ENCODE measurements around the gene LAS1L. TPM values are rescaled to one million over a fixed set of nuclear protein-coding genes. Genes with fewer than 3 reads are reported as not detected.
"Not testable (repeated sequence)": the region's sequence is repeated elsewhere in the genome, so short reads cannot be mapped to it uniquely, and the experiment has no call there.

LAS1L gene
- total RNA-seq, 2 experiments from 2014 or later, result 34.9 to 37.0 TPM

- POLR2A ChIA-PET, result no interaction called here
- Mint-ChIP-seq H3K36me3 (ENCODE audit: low read depth) (peaks cover 2% of the 10 kb centered on the region), H3K9me3 (no peaks in the 10 kb centered on the region), H3K27ac (no peak overlapping the region), H3K4me1 (no peaks in the 10 kb centered on the region), H3K27me3 (no peaks in the 10 kb centered on the region), H3K4me3 (no peak overlapping the region)
- CTCF ChIA-PET, result no interaction called here
- no peak for DNase-seq
These were observed 32.0 kb downstream of the LAS1L start for GRCh38 chrX:65502618-65503017.

DNA sequence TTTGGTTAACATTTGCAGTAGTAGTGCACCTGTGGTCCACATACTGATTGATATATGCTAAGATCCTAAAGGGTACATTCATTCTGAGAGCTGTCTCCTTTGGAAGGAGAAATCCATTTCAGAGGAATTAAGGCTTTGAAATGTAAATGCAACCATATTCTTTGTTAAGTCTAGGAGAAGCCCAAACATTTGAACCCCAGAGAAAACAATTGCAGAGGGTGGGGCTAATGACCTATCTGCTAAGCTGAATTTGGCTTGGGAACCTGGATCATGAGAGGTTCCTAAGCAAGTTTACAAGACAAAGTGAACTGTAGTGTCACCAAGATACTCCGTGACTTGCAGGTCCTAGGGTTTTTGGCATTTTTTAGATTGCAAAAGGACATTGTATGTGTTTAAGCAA is 41.2 kb downstream of the LAS1L start:
- ChIA-PET POLR2A (no interaction called here), CTCF (no interaction called here)
- no peak for DNase-seq
- Mint-ChIP-seq H3K4me1 (no peaks in the 10 kb centered on the region), H3K4me3 (no peak overlapping the region), H3K36me3 (ENCODE audit: low read depth) (no peaks in the 10 kb centered on the region), H3K9me3 (no peaks in the 10 kb centered on the region), H3K27me3 (no peaks in the 10 kb centered on the region), H3K27ac (no peak overlapping the region)

- Mint-ChIP-seq H3K27me3 (no peaks in the 10 kb centered on the region), H3K4me3 (no peak overlapping the region), H3K36me3 (ENCODE audit: low read depth) (no peaks in the 10 kb centered on the region), H3K4me1 (no peaks in the 10 kb centered on the region), H3K9me3 (no peaks in the 10 kb centered on the region), H3K27ac (no peak overlapping the region)
- no peak for DNase-seq
- ChIA-PET CTCF (no interaction called here), POLR2A (no interaction called here)
These were observed 43.0 kb downstream of the LAS1L start for GRCh38 chrX:65491620-65492019.

GRCh38 chrX:65488495-65488894 is 46.1 kb downstream of the LAS1L start:
- no peak overlapping the region for H3K27ac Mint-ChIP-seq
- H3K27me3 Mint-ChIP-seq, result no peaks in the 10 kb centered on the region
- no peaks in the 10 kb centered on the region for H3K9me3 Mint-ChIP-seq
- DNase-seq, result no peak
- H3K36me3 Mint-ChIP-seq (ENCODE audit: low read depth), result no peaks in the 10 kb centered on the region
- ChIA-PET POLR2A (no interaction called here), CTCF (no interaction called here)
- no peaks in the 10 kb centered on the region for H3K4me1 Mint-ChIP-seq
- H3K4me3 Mint-ChIP-seq, result no peak overlapping the region

- POLR2A ChIA-PET, result no interaction called here
- H3K4me1 Mint-ChIP-seq, result no peaks in the 10 kb centered on the region
- H3K36me3 Mint-ChIP-seq (ENCODE audit: low read depth), result no peaks in the 10 kb centered on the region
- CTCF ChIA-PET, result no interaction called here
- no peak for DNase-seq
- H3K4me3 Mint-ChIP-seq, result no peak overlapping the region
- no peak overlapping the region for H3K27ac Mint-ChIP-seq
- no peaks in the 10 kb centered on the region for H3K9me3 Mint-ChIP-seq
- no peaks in the 10 kb centered on the region for H3K27me3 Mint-ChIP-seq
These were observed 53.6 kb downstream of the LAS1L start for GRCh38 chrX:65480960-65481359.

DNA sequence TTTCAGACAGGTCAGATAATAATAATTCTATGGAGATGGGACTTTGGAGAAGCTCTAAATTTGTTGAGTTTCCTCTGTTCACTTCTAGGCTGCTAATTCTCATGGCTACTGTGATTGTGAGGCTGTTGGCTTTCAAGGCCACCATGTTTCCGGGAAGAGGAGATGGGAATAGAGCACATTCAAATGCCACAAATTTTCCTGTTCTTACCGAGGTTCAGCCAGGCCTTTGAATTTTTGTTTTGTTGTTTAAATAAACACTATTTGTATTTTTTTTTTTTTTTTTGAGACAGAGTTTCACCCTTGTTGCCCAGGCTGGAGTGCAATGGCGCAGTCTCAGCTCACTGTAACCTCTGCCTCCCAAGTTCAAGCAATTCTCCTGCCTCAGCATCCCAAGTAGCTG is 55.5 kb downstream of the LAS1L start:
- H3K4me3 Mint-ChIP-seq; POLR2A ChIA-PET; DNase-seq; H3K9me3 Mint-ChIP-seq; H3K27ac Mint-ChIP-seq; CTCF ChIA-PET; H3K4me1 Mint-ChIP-seq; H3K27me3 Mint-ChIP-seq; H3K36me3 Mint-ChIP-seq (ENCODE audit: low read depth): not testable (repeated sequence)

DNA sequence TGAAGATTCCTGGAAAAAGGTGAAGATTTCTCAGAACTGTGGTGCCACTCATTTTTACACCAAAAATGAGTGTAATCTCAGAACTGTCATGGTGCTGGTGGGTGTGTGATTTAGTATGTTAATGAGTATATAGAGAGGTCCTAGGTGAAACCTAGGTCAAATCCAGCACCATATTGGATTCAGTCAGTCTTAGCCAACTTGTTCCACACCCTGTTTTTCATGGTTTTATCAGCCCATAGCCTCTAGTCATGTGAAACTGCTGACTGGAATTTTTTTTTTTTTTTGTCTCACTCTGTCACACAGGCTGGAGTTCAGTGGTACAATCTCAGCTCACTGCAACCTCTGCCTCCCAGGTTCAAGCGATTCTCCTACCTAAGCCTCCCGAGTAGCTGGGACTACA is 58.0 kb downstream of the LAS1L start:
- Mint-ChIP-seq H3K9me3 (peaks cover 4% of the 10 kb centered on the region), H3K4me1 (no peaks in the 10 kb centered on the region), H3K27ac (no peak overlapping the region), H3K36me3 (ENCODE audit: low read depth) (no peaks in the 10 kb centered on the region), H3K27me3 (no peaks in the 10 kb centered on the region), H3K4me3 (no peak overlapping the region)
- ChIA-PET POLR2A (no interaction called here), CTCF (interaction anchor here (0.7 kb wide), 1 partner anchor 1670 kb away, joined by 4 read pairs; no protein-coding TSS in a partner anchor)
- no peak for DNase-seq

DNA sequence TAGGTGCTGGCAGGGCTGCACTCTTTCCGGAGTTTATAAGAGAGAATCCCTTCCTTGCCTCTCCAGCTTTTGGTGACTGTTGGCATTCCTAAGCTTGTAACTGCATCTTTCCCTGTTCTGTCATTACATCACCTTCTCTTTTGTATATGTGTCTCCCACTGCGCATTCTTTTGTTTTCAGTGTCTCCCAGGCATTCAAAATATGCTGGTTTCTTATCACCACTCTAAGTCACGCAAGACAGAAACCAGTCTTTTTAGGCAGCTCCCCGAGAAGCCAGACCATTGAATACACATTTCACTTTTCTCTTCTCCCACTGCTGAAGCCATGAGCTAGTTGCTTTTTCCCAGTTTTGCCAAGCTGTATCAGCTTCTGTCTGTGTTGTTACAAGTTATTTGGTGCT is 71.0 kb downstream of the LAS1L start:
- ChIA-PET CTCF (no interaction called here), POLR2A (no interaction called here)

More for the DNA sequence above, 71.0 kb downstream of the LAS1L start:
- H3K27ac Mint-ChIP-seq, result no peak overlapping the region
- H3K4me3 Mint-ChIP-seq, result no peak overlapping the region
- no peak for DNase-seq
- H3K36me3 Mint-ChIP-seq (ENCODE audit: low read depth), result no peaks in the 10 kb centered on the region
- H3K27me3 Mint-ChIP-seq, result peaks cover 2% of the 10 kb centered on the region
- no peaks in the 10 kb centered on the region for H3K4me1 Mint-ChIP-seq
- H3K9me3 Mint-ChIP-seq, result no peaks in the 10 kb centered on the region

Other genes starting within 250 kb of the LAS1L start
- 100 to 1,000 TPM; 632 to 637 TPM for gene MSN, start 132.9 kb upstream of the LAS1L start, total RNA-seq